GM04504 (cell line): ENCODE measurements around the gene MINPP1.

Source experiments
- DNase-seq: peaks from one replicate; pipeline ENCODE4 v3.0.0-alpha.2; 2012; ENCODE audit warnings: low read depth

Gene MINPP1

GRCh38 chr10:87523731-87524130 is 19.0 kb downstream of the MINPP1 start:
- DNase-seq: no peak

GRCh38 chr10:87524296-87524695 is 19.6 kb downstream of the MINPP1 start:
- DNase-seq: no peak

- DNase-seq: no peak
These were observed 27.4 kb downstream of the MINPP1 start for GRCh38 chr10:87531908-87532622.

GRCh38 chr10:87532696-87533095 is 28.0 kb downstream of the MINPP1 start:
- no peak for DNase-seq

GRCh38 chr10:87534173-87534858 is 29.6 kb downstream of the MINPP1 start:
- DNase-seq: no peak

GRCh38 chr10:87538092-87539015 is 33.7 kb downstream of the MINPP1 start:
- no peak for DNase-seq

- DNase-seq: no peak
These were observed 36.4 kb downstream of the MINPP1 start for GRCh38 chr10:87541114-87541513.

- no peak for DNase-seq
These were observed 40.0 kb downstream of the MINPP1 start for GRCh38 chr10:87544721-87545120.

- DNase-seq: no peak
These were observed 41.1 kb downstream of the MINPP1 start for GRCh38 chr10:87545783-87546182.

GRCh38 chr10:87546210-87546609 is 41.5 kb downstream of the MINPP1 start:
- DNase-seq: no peak

- no peak for DNase-seq
These were observed 42.3 kb downstream of the MINPP1 start for GRCh38 chr10:87546971-87547413.

GRCh38 chr10:87547734-87548311 is 43.1 kb downstream of the MINPP1 start:
- DNase-seq: peak; percentile 46

GRCh38 chr10:87550741-87551140 is 46.0 kb downstream of the MINPP1 start:
- no peak for DNase-seq

GRCh38 chr10:87551326-87551725 is 46.6 kb downstream of the MINPP1 start:
- no peak for DNase-seq

- DNase-seq: no peak
These were observed 47.7 kb downstream of the MINPP1 start for GRCh38 chr10:87552248-87552929.

- DNase-seq: no peak
These were observed 52.7 kb downstream of the MINPP1 start for GRCh38 chr10:87557409-87557808.

GRCh38 chr10:87558333-87558732 is 53.6 kb downstream of the MINPP1 start:
- no peak for DNase-seq

- no peak for DNase-seq
These were observed 54.7 kb downstream of the MINPP1 start for GRCh38 chr10:87559392-87559791.

- DNase-seq: no peak
These were observed 55.9 kb downstream of the MINPP1 start for GRCh38 chr10:87560495-87561129.

GRCh38 chr10:87562750-87563149 is 58.1 kb downstream of the MINPP1 start:
- no peak for DNase-seq

- DNase-seq: no peak
These were observed 60.3 kb downstream of the MINPP1 start for GRCh38 chr10:87565010-87565409.
